ENCODE data around the gene TIAM1.

The TIAM1 gene

DNA sequence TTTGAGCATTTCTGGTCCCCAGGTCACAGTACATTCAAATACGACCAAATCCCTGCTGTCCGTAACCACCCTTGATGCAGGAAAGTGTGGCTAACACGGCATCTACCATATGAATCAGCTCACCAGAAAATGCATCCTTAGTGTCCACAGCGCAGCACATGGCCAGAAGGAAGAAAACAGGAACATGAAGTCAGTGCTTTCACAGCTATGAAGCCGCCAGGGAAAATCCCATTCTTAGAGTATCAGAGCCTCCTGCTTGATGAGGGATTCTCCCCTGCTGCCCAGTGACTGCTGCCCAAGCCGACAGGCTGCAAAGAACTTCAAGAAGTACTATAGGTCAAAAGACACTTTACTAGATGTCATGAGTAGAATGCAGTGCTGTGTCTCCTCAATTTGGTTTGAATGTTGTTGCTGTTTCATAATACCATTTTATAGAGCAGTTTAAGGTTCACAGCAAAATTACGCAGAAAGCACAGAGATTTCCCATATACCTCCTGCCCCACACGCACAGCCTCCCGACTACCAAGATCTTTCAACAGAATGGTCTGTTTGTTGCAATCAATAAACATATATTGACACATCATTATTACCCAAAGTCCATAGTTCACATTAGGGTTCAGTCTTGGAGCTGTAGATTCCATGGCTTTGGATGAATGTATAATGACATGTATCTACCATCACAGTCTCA lies 14.5 kb downstream of the TIAM1 start:
- DNase-seq, result no peak

- DNase-seq, result no peak
Observed at GRCh38 chr21:31326522-31327242, 17.4 kb downstream of the TIAM1 start.

DNA sequence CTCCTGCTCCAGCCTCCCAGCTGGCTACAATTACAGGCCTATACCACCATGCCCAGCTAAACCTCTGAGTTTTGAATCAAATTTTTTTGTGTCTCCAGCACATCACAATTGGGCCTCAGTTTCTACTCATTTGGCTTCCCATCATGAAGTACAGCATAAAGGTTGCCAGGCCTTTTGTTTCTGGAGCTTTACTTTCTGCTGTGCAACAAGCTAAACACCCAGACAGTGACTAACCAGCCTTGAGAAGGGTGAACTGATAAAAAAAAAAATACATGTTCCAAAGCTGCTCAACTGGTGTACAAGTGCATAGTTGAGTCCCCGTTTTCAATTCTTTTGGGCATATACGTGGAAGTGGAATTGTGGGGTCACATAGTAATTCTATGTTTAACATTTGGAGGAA lies 25.1 kb downstream of the TIAM1 start:
- no peak for DNase-seq

DNA sequence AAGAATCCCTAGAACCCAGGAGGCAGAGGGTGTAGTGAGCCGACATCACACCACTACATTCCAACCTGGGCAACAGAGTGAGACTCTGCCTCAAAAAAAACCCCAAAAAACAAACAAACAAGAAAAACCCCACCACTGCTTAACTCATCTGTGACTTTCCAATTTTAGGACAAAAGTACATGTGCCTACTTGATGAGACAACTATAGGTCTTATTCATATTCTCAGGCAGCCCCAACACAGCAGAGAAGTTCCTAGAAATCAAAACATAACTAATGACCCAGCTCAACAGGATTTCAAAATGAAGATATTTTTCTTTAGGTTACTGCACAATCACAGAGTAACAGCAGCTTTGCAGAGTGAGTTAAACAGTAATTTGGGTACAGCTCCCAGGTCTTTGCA lies 26.4 kb downstream of the TIAM1 start:
- no peak for DNase-seq

- no peak for DNase-seq
Observed at GRCh38 chr21:31316488-31317169, 27.4 kb downstream of the TIAM1 start.

DNA sequence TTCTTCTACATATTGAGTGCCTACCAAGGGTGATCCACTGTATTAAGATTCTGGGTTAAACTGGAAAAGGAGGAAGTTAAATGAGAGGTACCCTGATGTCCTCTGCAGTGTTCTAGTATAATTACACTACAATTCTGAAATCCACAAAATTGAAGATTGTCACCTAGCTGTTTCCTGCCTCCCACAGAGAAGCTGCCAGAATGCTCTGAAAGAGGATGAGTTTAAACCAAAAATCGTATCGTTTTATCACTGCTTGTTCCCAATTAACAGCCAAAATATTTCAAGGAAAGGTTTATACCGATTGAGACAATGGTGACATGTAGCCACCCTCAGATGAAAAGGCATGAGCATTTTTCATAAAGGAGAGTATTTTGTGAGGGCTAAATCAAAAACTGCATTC lies 28.0 kb downstream of the TIAM1 start:
- no peak for DNase-seq

DNA sequence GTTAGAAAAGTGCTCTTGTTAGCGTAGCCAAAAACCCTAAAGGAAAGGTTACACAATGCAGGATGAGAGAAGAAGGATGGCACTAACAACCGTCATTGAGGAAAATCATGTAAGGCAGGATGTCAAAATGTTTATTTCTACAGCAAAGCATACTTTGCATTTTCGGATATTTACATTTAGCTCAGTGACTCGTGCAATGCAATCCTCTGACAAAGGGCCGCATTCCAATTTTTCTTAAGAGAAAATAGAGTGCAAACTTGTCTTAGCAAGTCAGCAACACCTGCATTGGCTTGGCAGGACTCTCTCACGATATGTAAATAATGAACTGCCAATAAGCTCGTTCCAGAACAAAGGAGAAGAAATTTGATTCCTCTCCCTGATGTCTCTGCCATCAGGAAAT lies 33.3 kb downstream of the TIAM1 start:
- no peak for DNase-seq

- no peak for DNase-seq
Observed at GRCh38 chr21:31308584-31308983, 35.5 kb downstream of the TIAM1 start.

DNA sequence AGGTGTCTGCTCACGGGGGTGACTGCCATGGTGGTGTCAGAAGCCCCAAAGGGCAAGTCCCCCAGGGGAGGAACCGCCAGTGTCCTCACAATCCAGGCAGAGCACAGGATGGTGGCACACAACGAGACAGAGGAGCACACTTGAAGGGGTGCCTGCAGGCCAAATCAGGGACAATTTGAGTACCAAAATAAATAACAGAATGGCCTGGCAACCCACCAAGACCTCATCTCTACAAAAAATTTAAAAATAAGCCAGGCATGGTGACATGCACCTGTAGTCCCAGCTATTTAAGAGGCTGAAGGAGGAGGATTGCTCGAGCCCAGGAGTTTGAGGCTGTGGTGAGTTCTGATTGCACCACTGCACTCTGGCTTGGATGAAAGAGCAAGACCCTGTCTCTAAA lies 38.2 kb downstream of the TIAM1 start:
- no peak for DNase-seq

- no peak for DNase-seq
Observed at GRCh38 chr21:31299291-31300147, 44.5 kb downstream of the TIAM1 start.

DNA sequence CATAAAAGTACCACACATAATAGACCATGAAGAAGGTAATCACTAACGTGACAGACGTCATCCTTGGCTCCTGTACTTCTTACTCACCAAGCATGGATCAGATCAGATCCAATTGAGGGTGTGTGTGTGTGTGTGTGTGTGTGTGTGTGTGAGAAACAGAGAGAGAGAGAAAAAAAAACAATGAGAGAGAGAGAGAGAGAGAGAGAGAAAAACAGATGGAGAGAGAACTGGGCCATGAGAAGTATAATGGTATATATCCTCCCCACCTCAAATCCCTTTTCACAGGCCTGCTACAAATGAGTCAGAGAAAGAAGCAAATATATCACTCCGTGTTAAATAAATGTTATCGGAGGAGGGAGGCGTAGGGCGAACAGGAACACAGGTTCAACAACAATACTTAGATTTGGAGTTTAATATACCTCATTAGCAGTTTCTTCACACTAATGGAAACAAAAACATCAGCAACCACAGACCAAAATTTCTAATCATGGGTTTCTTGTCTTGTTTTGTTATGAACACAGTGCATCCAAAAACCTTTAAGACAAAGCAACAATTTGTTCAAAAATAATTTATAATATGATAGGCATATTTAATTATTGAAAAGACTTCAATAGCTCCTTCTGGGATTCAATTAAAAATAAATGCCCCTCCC lies 45.3 kb downstream of the TIAM1 start:
- DNase-seq, result no peak

DNA sequence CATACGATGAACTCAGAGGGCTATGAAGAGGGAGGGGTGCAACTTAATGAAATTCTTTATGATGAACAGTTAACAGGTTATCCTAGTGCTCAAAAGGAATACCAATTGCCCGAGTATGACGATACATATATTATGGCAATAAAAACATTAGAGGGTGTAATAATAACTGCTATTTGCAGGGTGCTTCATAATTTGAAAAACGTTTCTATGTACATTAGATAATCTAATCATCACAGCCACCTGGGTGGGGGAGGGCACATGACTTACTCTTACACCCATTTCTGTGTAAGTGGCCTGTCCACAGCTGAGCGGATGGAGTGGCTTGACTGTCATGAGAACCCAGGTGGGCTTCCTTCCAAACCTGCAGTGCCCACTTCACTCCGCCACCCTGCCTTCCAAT lies 46.3 kb downstream of the TIAM1 start:
- no peak for DNase-seq

GRCh38 chr21:31295676-31296075 lies 48.4 kb downstream of the TIAM1 start:
- DNase-seq, result no peak

GRCh38 chr21:31294691-31295090 lies 49.4 kb downstream of the TIAM1 start:
- no peak for DNase-seq

DNA sequence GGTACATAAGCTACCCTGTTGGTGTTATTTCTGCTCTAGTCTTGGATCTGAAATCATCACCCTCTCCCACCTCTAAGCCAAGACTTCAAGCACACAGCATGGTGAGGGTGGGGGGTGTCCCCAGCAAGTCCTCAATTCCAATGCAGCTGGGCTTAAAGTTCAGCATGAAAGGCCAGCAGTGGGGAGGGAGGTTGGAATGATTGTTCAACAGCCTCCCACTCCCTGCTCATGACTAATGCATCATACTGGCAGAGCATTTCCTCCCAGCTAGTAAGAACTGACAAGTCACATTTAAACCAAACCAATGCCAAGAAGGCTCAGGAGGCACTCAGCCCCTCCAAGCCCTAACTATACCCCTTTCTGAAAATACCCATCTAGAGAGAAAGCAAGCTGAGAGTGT lies 50.1 kb downstream of the TIAM1 start:
- no peak for DNase-seq

GRCh38 chr21:31290765-31291164 lies 53.3 kb downstream of the TIAM1 start:
- DNase-seq, result no peak

DNA sequence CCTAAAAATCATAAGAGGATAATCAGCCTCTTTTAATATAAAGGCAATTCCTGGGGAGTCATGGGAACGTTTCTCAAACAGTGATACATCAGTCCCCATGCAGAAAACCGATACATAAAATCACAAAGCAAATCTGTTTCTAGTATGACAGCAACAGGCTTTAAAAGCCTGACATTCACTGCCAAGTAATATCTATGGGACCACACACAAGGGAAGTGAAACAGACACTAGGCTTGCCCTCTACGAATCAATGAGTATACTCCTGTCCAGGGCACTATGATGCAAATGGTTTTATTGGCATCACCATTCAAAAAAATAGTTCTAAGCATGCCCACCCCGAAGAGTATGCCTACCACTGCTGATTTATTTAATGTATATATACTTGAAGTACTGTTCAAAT lies 54.4 kb downstream of the TIAM1 start:
- no peak for DNase-seq

DNA sequence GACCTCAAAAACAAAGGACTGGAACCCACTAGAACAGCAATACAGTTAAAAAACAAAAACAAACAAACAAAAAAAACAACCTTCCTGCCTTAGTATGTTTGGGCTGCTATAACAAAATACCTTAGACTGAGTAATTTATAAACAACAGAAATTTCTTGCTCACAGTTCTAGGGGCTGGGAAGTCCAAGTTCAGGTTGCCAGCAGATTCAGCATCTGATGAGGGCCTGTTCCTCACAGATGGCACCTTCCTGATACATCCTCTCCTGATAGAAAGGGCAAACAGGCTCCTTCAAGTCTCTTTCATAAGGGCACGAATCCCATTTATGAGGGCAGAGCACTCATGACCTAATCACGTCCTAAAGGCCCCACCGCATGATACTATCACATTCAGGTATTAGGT lies 55.9 kb downstream of the TIAM1 start:
- no peak for DNase-seq

GRCh38 chr21:31287201-31287600 lies 56.9 kb downstream of the TIAM1 start:
- DNase-seq, result no peak

GRCh38 chr21:31286621-31287020 lies 57.4 kb downstream of the TIAM1 start:
- DNase-seq, result no peak

GRCh38 chr21:31284797-31285397 lies 59.2 kb downstream of the TIAM1 start:
- no peak for DNase-seq

GRCh38 chr21:31283025-31283424 lies 61.0 kb downstream of the TIAM1 start:
- no peak for DNase-seq
